GM23338 (cell line): ENCODE measurements around the gene TSEN2. TPM values are rescaled to one million over a fixed set of nuclear protein-coding genes. Genes with fewer than 3 reads are reported as not detected.

ENCODE experiments used
- ATAC-seq: fragments of 200-7000 bp; cut with Tn5 transposase; 3 replicates; pipeline ENCODE4 v1.9.1; 2020
- DNase-seq: peaks from one replicate; pipeline ENCODE4 v3.0.0-alpha.2; 2015; ENCODE audit warnings: low spot score
- H2AFZ ChIP-seq: fragments of 200-600 bp; sonication (generic); 2 replicates; pipeline ENCODE4 v1.8.0; 2016; ENCODE audit warnings: antibody characterized with exemption, mild to moderate bottlenecking, moderate library complexity
- H3F3A ChIP-seq: fragments of 200-600 bp; sonication (generic); replicated peaks from 2 replicates; pipeline ENCODE4 v1.8.0; 2017; ENCODE audit warnings: antibody characterized with exemption, mixed run types, low read depth
- H3K27ac ChIP-seq: fragments of 200-600 bp; sonication (generic); 2 replicates; pipeline ENCODE4 v1.6.1; 2016; ENCODE audit warnings: low read depth
- H3K27me3 ChIP-seq: fragments of 200-600 bp; sonication (generic); 2 replicates; pipeline ENCODE4 v1.8.0; 2016; ENCODE audit warnings: mild to moderate bottlenecking, mixed run types, moderate library complexity; ENCODE audit not compliant: insufficient read depth
- H3K36me3 ChIP-seq: fragments of 200-600 bp; sonication (generic); 2 replicates; pipeline ENCODE4 v1.8.0; 2016; ENCODE audit warnings: mild to moderate bottlenecking; ENCODE audit not compliant: insufficient read depth
- H3K4me1 ChIP-seq: fragments of 200-600 bp; sonication (generic); 2 replicates; pipeline ENCODE4 v1.8.0; 2016; ENCODE audit warnings: mild to moderate bottlenecking, moderate library complexity; ENCODE audit not compliant: insufficient read depth
- H3K4me2 ChIP-seq: fragments of 200-600 bp; sonication (generic); 2 replicates; pipeline ENCODE4 v1.7.1; 2017; ENCODE audit warnings: mixed run types
- H3K4me3 ChIP-seq: fragments of 200-600 bp; sonication (generic); 2 replicates; pipeline ENCODE4 v1.6.1; 2016; ENCODE audit warnings: mixed run types
- H3K79me2 ChIP-seq: fragments of 200-600 bp; sonication (generic); replicated peaks from 2 replicates; pipeline ENCODE4 v1.8.0; 2017; ENCODE audit warnings: mild to moderate bottlenecking; ENCODE audit not compliant: insufficient read depth
- H3K9me2 ChIP-seq: fragments of 200-600 bp; sonication (generic); 2 replicates; pipeline ENCODE4 v1.8.0; 2017; ENCODE audit not compliant: insufficient read depth
- H4K20me1 ChIP-seq: fragments of 200-600 bp; sonication (generic); replicated peaks from 2 replicates; pipeline ENCODE4 v1.8.0; 2017; ENCODE audit warnings: mild to moderate bottlenecking; ENCODE audit not compliant: insufficient read depth
- H3K27ac Mint-ChIP-seq: 2 replicates; pipeline ENCODE4 v1.8.0; 2020; ENCODE audit warnings: inconsistent platforms, mild to moderate bottlenecking, moderate library complexity, mixed read lengths
- H3K27me3 Mint-ChIP-seq: 3 replicates; pipeline ENCODE4 v1.8.0; 2022; ENCODE audit warnings: low read depth, mild to moderate bottlenecking, moderate library complexity, mixed read lengths, inconsistent platforms; ENCODE audit not compliant: insufficient read depth, poor library complexity
- H3K36me3 Mint-ChIP-seq: 3 replicates; pipeline ENCODE4 v1.8.0; 2021; ENCODE audit warnings: low read depth, mild to moderate bottlenecking, inconsistent platforms, moderate library complexity, mixed read lengths
- H3K4me1 Mint-ChIP-seq: 3 replicates; pipeline ENCODE4 v1.8.0; 2020; ENCODE audit warnings: mild to moderate bottlenecking, inconsistent platforms, mixed read lengths
- H3K4me3 Mint-ChIP-seq: 3 replicates; pipeline ENCODE4 v1.8.0; 2021; ENCODE audit warnings: moderate library complexity, mild to moderate bottlenecking, inconsistent platforms, mixed read lengths
- H3K9me3 Mint-ChIP-seq: 3 replicates; pipeline ENCODE4 v1.8.0; 2020; ENCODE audit warnings: moderate library complexity, mild to moderate bottlenecking, inconsistent platforms, mixed read lengths
- CTCF ChIP-seq, 2 experiments: fragments of 200-600 bp in 1 of 2; sonication (generic) in 1 of 2; conservative IDR thresholded peaks; 2 replicates each; pipeline versions ENCODE4 v1.5.1 to v1.6.1; 2016 to 2017; ENCODE audit warnings: antibody characterized with exemption in 2 of 2, low read depth in 2 of 2, mild to moderate bottlenecking in 2 of 2, moderate library complexity in 1 of 2
- JUNB ChIP-seq: IDR thresholded peaks from one replicate; pipeline ENCODE4 v1.6.1; 2016; ENCODE audit warnings: antibody characterized with exemption; ENCODE audit not compliant: unreplicated experiment
- NANOG ChIP-seq: IDR thresholded peaks from 2 replicates; pipeline ENCODE4 v1.6.1; 2016; ENCODE audit warnings: antibody characterized with exemption, borderline replicate concordance
- POLR2AphosphoS5 ChIP-seq: IDR thresholded peaks from 2 replicates; pipeline ENCODE4 v1.6.1; 2016; ENCODE audit warnings: antibody characterized with exemption, low read depth
- STAT1 ChIP-seq: IDR thresholded peaks from one replicate; pipeline ENCODE4 v1.6.1; 2016; ENCODE audit warnings: antibody characterized with exemption; ENCODE audit not compliant: unreplicated experiment
- ZNF462 ChIP-seq: fragments of 250-450 bp; sonication (Bioruptor Pico); IDR thresholded peaks from 2 replicates; pipeline ENCODE4 v1.5.0; 2020; ENCODE audit warnings: mild to moderate bottlenecking, moderate library complexity
- polyA plus RNA-seq: library from polyadenylated mRNA; unstranded; fragments of >200 nt; fragmentation: Nextera tagmentation; extraction: Ambion mirVana; gene quantifications from 2 replicates; pipeline ENCODE4 v1.2.1, GENCODE V29; 2016
- total RNA-seq: library from RNA; depleted of rRNA; stranded (reverse); fragments of >200 nt; shearing (Covaris generic); gene quantifications from 2 replicates; pipeline ENCODE4 v1.2.3, GENCODE V29; 2014
- TF ChIP-seq, protein P1 (sequence below): IDR thresholded peaks from one replicate; pipeline ENCODE4 v1.6.1; 2018; ENCODE audit warnings: antibody characterized with exemption; ENCODE audit not compliant: unreplicated experiment
- TF ChIP-seq, protein P2 (sequence below): IDR thresholded peaks from 2 replicates; pipeline ENCODE4 v1.6.1; 2016; ENCODE audit warnings: antibody characterized with exemption

The TSEN2 gene
- total and polyA plus RNA-seq, 2 experiments from 2014 or later, result 27.7 to 30.0 TPM

- Histone ChIP-seq H3F3A (no peaks in the 10 kb centered on the region; the same call in 1 of the 2 replicates), H3K4me1 (peaks cover 11% of the 10 kb centered on the region), H3K4me2 (no peak overlapping the region), H3K36me3 (no peaks in the 10 kb centered on the region), H3K79me2 (no peaks in the 10 kb centered on the region), H3K4me3 (no peak overlapping the region), H2AFZ (no peak overlapping the region), H4K20me1 (no peaks in the 10 kb centered on the region), H3K27ac (no peak overlapping the region), H3K27me3 (no peaks in the 10 kb centered on the region), H3K9me2 (0 out of 2 replicates have a peak, but pooled peaks cover 4% of the 10 kb centered on the region)
- ATAC-seq, result no peak
- DNase-seq, result no peak
- TF ChIP-seq, protein P1, sequence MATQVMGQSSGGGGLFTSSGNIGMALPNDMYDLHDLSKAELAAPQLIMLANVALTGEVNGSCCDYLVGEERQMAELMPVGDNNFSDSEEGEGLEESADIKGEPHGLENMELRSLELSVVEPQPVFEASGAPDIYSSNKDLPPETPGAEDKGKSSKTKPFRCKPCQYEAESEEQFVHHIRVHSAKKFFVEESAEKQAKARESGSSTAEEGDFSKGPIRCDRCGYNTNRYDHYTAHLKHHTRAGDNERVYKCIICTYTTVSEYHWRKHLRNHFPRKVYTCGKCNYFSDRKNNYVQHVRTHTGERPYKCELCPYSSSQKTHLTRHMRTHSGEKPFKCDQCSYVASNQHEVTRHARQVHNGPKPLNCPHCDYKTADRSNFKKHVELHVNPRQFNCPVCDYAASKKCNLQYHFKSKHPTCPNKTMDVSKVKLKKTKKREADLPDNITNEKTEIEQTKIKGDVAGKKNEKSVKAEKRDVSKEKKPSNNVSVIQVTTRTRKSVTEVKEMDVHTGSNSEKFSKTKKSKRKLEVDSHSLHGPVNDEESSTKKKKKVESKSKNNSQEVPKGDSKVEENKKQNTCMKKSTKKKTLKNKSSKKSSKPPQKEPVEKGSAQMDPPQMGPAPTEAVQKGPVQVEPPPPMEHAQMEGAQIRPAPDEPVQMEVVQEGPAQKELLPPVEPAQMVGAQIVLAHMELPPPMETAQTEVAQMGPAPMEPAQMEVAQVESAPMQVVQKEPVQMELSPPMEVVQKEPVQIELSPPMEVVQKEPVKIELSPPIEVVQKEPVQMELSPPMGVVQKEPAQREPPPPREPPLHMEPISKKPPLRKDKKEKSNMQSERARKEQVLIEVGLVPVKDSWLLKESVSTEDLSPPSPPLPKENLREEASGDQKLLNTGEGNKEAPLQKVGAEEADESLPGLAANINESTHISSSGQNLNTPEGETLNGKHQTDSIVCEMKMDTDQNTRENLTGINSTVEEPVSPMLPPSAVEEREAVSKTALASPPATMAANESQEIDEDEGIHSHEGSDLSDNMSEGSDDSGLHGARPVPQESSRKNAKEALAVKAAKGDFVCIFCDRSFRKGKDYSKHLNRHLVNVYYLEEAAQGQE, result no peak
- no peak for TF ChIP-seq NANOG
- TF ChIP-seq ZNF462 (CRISPR knock-in tag), result no peak
- TF ChIP-seq CTCF (conservative IDR thresholded peaks at IDR 0.05; ENCODE audit: low read depth in 2 of 2), result no peak
- TF ChIP-seq STAT1, result no peak
- no peak for TF ChIP-seq JUNB
- TF ChIP-seq, protein P2, sequence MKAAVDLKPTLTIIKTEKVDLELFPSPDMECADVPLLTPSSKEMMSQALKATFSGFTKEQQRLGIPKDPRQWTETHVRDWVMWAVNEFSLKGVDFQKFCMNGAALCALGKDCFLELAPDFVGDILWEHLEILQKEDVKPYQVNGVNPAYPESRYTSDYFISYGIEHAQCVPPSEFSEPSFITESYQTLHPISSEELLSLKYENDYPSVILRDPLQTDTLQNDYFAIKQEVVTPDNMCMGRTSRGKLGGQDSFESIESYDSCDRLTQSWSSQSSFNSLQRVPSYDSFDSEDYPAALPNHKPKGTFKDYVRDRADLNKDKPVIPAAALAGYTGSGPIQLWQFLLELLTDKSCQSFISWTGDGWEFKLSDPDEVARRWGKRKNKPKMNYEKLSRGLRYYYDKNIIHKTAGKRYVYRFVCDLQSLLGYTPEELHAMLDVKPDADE, result no peak
- no peak for TF ChIP-seq POLR2AphosphoS5
- no peaks in the 10 kb centered on the region for H3K36me3 Mint-ChIP-seq
- H3K9me3 Mint-ChIP-seq, result no peaks in the 10 kb centered on the region
- peaks cover 15% of the 10 kb centered on the region for H3K4me1 Mint-ChIP-seq
- peaks cover 8% of the 10 kb centered on the region for H3K27me3 Mint-ChIP-seq
- H3K27ac Mint-ChIP-seq, result no peak overlapping the region
- no peak overlapping the region for H3K4me3 Mint-ChIP-seq
Observed at GRCh38 chr3:12447075-12447474, 37.2 kb upstream of the TSEN2 start.
